Colonic mucosa (tissue), 4 donors: ENCODE data around the gene KLHL40. TPM values are rescaled to one million over a fixed set of nuclear protein-coding genes. Genes with fewer than 3 reads are reported as not detected.

Experiments
- DNase-seq: peaks from one replicate; pipeline ENCODE4 v3.0.0-alpha.2; 2020
- H3K27ac ChIP-seq: fragments of 200-600 bp; one replicate; pipeline ENCODE4 v1.8.0; 2021
- H3K27me3 ChIP-seq: fragments of 200-600 bp; one replicate; pipeline ENCODE4 v1.8.0; 2021
- H3K36me3 ChIP-seq: fragments of 200-600 bp; one replicate; pipeline ENCODE4 v1.8.0; 2021
- H3K4me1 ChIP-seq: fragments of 200-600 bp; one replicate; pipeline ENCODE4 v1.8.0; 2021; ENCODE audit warnings: mild to moderate bottlenecking
- H3K4me3 ChIP-seq: fragments of 200-600 bp; one replicate; pipeline ENCODE4 v1.8.0; 2021
- H3K9ac ChIP-seq, 2 donors: one replicate each; pipeline ENCODE4 v1.7.0; 2013; ENCODE audit warnings: control low read depth in 2 of 2, low read depth in 2 of 2, low read length in 2 of 2
- H3K9me3 ChIP-seq: fragments of 200-600 bp; one replicate; pipeline ENCODE4 v1.8.0; 2021
- CTCF ChIP-seq: fragments of 200-600 bp; IDR thresholded peaks from one replicate; pipeline ENCODE4 v1.8.0; 2022; ENCODE audit warnings: antibody characterized with exemption, mild to moderate bottlenecking
- intact Hi-C: fragments of 100-400 bp; cut with DNase I; formaldehyde crosslinking; loops from one replicate; pipeline ENCODE4 v1.14.1; 2022
- total RNA-seq, 2 donors: library from RNA; stranded (reverse); fragmentation: NEBNext Ultra II Directional in 1 of 2; extraction: Animal tissue kit (Norgen Biotek cat#: 25700) in 1 of 2; gene quantifications; one replicate each; pipeline ENCODE4 v1.2.1, GENCODE V29; 2021
- donor health status: healthy.
- donor health status: DM: no; HTN: no; CAD: no.
- donor health status: DM: no; HTN: no; CAD: no.

KLHL40 gene
- total RNA-seq, 2 donors from 2014 or later, result not detected

DNA sequence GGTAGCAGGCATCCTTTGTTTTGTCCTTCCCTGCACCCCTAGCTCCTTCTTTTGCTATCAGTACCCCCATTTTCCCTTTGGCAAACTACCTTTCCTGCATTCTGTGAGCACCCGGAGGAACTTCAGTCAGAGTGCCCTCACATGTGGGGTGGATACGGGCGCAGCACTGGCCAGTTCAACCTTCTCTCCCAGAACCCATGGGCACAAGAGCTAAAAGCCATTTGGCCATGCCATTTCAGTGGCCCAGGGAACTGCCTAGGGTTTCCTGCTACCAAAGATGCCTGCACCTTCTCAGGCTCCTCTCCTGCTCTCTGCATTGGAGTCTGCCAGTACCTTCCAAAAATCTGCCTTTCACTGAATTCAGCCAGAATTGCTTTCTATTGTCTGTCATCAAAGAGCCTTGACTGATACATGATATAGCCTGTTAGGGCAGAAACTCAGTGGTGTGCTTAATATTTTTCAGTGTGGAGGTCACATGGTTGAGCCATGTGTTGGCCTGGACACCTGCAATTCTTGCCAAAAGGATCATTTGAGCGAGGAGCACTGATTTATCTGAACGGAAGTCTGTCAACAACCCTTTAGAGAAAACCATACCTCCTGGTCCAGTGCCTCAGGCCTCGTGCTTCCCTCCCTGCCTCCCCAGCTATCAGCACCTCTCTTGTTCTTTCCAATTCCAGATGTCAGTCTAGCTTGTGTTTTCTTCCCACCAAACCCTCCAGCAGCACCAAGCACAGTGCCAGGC, 44.2 kb downstream of the KLHL40 start:
- intact Hi-C loops, result no loop called here
- no peak for TF ChIP-seq CTCF
- no peaks in the 10 kb centered on the region for H3K9me3 ChIP-seq
- no peaks in the 10 kb centered on the region for H3K27me3 ChIP-seq
- H3K36me3 ChIP-seq, result no peaks in the 10 kb centered on the region
- H3K9ac ChIP-seq, result no peak overlapping the region
- DNase-seq, result no peak
- H3K4me3 ChIP-seq, result no peak overlapping the region
- H3K4me1 ChIP-seq, result no peaks in the 10 kb centered on the region
- H3K27ac ChIP-seq, result no peak overlapping the region

DNA sequence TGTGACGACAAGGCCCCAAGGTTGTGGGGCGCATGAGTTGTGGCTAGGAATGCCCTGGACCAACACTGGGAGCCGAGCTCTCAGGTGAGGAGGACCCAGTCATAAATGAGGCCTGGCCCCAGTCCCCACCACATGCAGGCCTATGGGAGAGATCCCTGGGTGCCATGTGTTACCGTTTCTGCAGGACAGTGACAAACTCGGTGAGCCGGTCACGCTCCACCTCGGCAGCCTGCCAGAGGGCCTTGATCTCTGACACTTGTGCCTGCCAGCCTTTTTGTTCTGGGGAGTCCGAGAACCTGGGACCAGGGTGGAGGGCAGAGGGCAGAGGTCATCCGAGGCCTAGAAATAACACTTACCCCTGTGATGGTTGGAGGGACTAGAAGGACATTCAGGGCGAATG, 45.0 kb downstream of the KLHL40 start:
- no peaks in the 10 kb centered on the region for H3K36me3 ChIP-seq
- H3K4me3 ChIP-seq, result no peak overlapping the region
- no peaks in the 10 kb centered on the region for H3K27me3 ChIP-seq
- no peak for DNase-seq
- intact Hi-C loops, result no loop called here
- H3K9ac ChIP-seq, result no peak overlapping the region
- TF ChIP-seq CTCF, result no peak
- no peak overlapping the region for H3K27ac ChIP-seq
- H3K4me1 ChIP-seq, result no peaks in the 10 kb centered on the region
- H3K9me3 ChIP-seq, result no peaks in the 10 kb centered on the region

GRCh38 chr3:42730706-42731420, 45.5 kb downstream of the KLHL40 start:
- Histone ChIP-seq H3K27ac (no peak overlapping the region), H3K9me3 (no peaks in the 10 kb centered on the region), H3K36me3 (no peaks in the 10 kb centered on the region), H3K4me1 (no peaks in the 10 kb centered on the region), H3K27me3 (no peaks in the 10 kb centered on the region), H3K4me3 (no peak overlapping the region), H3K9ac (no peak overlapping the region)
- TF ChIP-seq CTCF, result no peak
- intact Hi-C loops, result no loop called here
- DNase-seq, result no peak

- H3K27ac ChIP-seq, result no peak overlapping the region
- no peak for DNase-seq
- TF ChIP-seq CTCF, result no peak
- no peaks in the 10 kb centered on the region for H3K9me3 ChIP-seq
- H3K4me1 ChIP-seq, result no peaks in the 10 kb centered on the region
- no peaks in the 10 kb centered on the region for H3K36me3 ChIP-seq
- no peak overlapping the region for H3K9ac ChIP-seq
- no peak overlapping the region for H3K4me3 ChIP-seq
- no peaks in the 10 kb centered on the region for H3K27me3 ChIP-seq
- intact Hi-C loops, result no loop called here
Observed at GRCh38 chr3:42731476-42732195, 46.3 kb downstream of the KLHL40 start.

DNA sequence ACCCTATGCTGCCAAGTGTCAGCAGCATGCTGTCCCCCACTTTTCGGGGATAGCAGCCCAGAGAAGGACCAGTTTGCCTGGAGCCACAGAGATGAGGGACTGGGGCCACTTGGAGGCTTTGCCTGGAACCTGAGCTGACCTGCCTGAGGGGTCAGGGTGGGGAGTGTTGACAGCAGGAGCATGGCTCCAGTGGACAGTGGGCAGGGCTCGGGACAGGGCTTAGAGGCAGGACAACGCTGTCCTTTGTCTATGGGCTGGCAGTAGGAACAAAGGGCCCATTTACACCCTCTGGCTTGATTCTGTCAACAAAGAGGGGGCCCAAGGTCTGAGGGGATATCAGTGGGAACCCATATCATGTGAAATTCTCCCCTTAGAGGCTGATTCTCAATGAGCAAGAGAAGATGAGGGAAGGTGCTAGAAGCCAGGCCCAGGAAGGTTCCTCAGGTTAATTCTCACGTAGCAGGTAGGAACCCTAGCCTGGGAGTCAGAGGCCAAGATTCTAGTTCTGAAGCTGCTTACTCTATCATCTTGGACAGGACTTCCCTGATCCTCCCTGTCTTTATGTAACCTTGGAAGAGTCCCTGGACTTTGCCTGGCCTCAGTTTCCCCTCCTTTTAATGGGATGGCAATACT, 47.0 kb downstream of the KLHL40 start:
- Histone ChIP-seq H3K27me3 (no peaks in the 10 kb centered on the region), H3K9me3 (no peaks in the 10 kb centered on the region), H3K4me3 (no peak overlapping the region), H3K9ac (no peak overlapping the region), H3K36me3 (no peaks in the 10 kb centered on the region), H3K27ac (no peak overlapping the region), H3K4me1 (no peaks in the 10 kb centered on the region)
- DNase-seq, result no peak
- TF ChIP-seq CTCF, result no peak
- intact Hi-C loops, result no loop called here
